ENCODE measurements around the gene DMD. TPM values are rescaled to one million over a fixed set of nuclear protein-coding genes. Genes with fewer than 3 reads are reported as not detected.

Gene DMD
- total RNA-seq, 1 donor from 2014 or later = 22.9 TPM

GRCh38 chrX:31805781-31806180, 1405.6 kb downstream of the DMD start:
- no peaks in the 10 kb centered on the region for H3K4me1 Mint-ChIP-seq
- H3K27me3 Mint-ChIP-seq = no peaks in the 10 kb centered on the region
- ChIA-PET POLR2A (no interaction called here), CTCF (no interaction called here)
- intact Hi-C loops (cut with micrococcal nuclease) = no loop called here
- TF ChIP-seq, protein P1, sequence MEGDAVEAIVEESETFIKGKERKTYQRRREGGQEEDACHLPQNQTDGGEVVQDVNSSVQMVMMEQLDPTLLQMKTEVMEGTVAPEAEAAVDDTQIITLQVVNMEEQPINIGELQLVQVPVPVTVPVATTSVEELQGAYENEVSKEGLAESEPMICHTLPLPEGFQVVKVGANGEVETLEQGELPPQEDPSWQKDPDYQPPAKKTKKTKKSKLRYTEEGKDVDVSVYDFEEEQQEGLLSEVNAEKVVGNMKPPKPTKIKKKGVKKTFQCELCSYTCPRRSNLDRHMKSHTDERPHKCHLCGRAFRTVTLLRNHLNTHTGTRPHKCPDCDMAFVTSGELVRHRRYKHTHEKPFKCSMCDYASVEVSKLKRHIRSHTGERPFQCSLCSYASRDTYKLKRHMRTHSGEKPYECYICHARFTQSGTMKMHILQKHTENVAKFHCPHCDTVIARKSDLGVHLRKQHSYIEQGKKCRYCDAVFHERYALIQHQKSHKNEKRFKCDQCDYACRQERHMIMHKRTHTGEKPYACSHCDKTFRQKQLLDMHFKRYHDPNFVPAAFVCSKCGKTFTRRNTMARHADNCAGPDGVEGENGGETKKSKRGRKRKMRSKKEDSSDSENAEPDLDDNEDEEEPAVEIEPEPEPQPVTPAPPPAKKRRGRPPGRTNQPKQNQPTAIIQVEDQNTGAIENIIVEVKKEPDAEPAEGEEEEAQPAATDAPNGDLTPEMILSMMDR (IDR thresholded peaks at IDR 0.05) = no peak
- no peaks in the 10 kb centered on the region for H3K9me3 Mint-ChIP-seq
- H3K27ac Mint-ChIP-seq = no peak overlapping the region
- no peak for ATAC-seq (ENCODE audit: low read depth)
- no peak overlapping the region for H3K4me3 Mint-ChIP-seq
- H3K36me3 Mint-ChIP-seq (ENCODE audit: low read depth) = no peaks in the 10 kb centered on the region
- no peak for DNase-seq

DNA sequence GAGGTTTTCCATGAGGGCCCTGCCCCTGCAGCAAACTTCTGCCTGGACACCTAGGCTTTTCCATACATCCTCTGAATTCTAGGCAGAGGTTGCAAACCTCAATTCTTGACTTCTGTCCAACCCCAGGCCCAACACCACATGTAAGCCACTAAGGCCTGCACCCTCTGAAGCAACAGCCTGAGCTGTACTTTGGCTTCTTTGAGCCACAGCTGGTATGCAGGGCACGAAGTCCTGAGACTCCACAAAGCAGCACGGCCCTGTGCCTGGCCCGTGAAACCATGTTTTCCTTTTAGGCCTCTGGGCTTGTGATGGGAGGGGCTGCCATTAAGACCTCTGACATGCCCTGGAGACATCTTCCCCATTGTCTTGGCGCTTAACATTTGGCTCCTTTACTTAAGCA, 1411.1 kb downstream of the DMD start:
- TF ChIP-seq, protein P1 (IDR thresholded peaks at IDR 0.05) = no peak
- no peak overlapping the region for H3K4me3 Mint-ChIP-seq
- POLR2A ChIA-PET = no interaction called here
- ATAC-seq (ENCODE audit: low read depth) (no peak), DNase-seq (no peak)
- intact Hi-C loops (cut with micrococcal nuclease) = no loop called here
- no peaks in the 10 kb centered on the region for H3K27me3 Mint-ChIP-seq
- H3K36me3 Mint-ChIP-seq (ENCODE audit: low read depth) = no peaks in the 10 kb centered on the region
- H3K4me1 Mint-ChIP-seq = no peaks in the 10 kb centered on the region
- no peak overlapping the region for H3K27ac Mint-ChIP-seq
- peaks cover 2% of the 10 kb centered on the region for H3K9me3 Mint-ChIP-seq
- CTCF ChIA-PET = no interaction called here

DNA sequence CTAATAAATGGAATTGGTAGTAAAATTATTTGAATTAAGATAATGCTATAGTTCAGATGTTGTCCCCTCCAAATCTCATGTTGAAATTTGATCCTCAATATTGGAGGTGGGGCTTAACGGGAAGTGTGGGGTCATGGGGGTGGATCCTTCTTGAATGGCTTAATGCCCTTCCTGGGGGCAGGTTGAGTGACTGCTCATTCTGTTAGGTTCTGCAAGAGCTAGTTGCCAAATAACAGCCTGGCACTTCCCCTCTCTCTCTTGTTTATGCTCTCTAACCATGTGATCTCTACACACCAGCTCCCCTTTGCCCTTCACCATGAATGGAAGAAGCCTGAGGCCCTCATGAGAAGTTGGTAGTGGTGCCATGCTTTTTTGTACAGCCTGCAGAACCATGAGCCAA, 1414.7 kb downstream of the DMD start:
- no peak overlapping the region for H3K4me3 Mint-ChIP-seq
- H3K27me3 Mint-ChIP-seq = no peaks in the 10 kb centered on the region
- ChIA-PET POLR2A (no interaction called here), CTCF (no interaction called here)
- DNase-seq (no peak), ATAC-seq (ENCODE audit: low read depth) (no peak)
- intact Hi-C loops (cut with micrococcal nuclease) = no loop called here
- peaks cover 2% of the 10 kb centered on the region for H3K9me3 Mint-ChIP-seq
- no peak overlapping the region for H3K27ac Mint-ChIP-seq
- H3K36me3 Mint-ChIP-seq (ENCODE audit: low read depth) = no peaks in the 10 kb centered on the region
- no peaks in the 10 kb centered on the region for H3K4me1 Mint-ChIP-seq
- TF ChIP-seq, protein P1 (IDR thresholded peaks at IDR 0.05) = no peak

GRCh38 chrX:31747411-31747810, 1463.9 kb downstream of the DMD start:
- Mint-ChIP-seq H3K27me3 (no peaks in the 10 kb centered on the region), H3K27ac (no peak overlapping the region), H3K4me1 (no peaks in the 10 kb centered on the region), H3K9me3 (no peaks in the 10 kb centered on the region), H3K4me3 (no peak overlapping the region), H3K36me3 (ENCODE audit: low read depth) (no peaks in the 10 kb centered on the region)
- TF ChIP-seq, protein P1 (IDR thresholded peaks at IDR 0.05) = no peak
- ChIA-PET POLR2A (no interaction called here), CTCF (no interaction called here)
- no peak for ATAC-seq (ENCODE audit: low read depth)
- DNase-seq = no peak
- intact Hi-C loops (cut with micrococcal nuclease) = no loop called here

- Mint-ChIP-seq H3K36me3 (ENCODE audit: low read depth) (no peaks in the 10 kb centered on the region), H3K4me1 (no peaks in the 10 kb centered on the region), H3K27ac (no peak overlapping the region), H3K27me3 (no peaks in the 10 kb centered on the region), H3K9me3 (peaks cover 3% of the 10 kb centered on the region), H3K4me3 (no peak overlapping the region)
- POLR2A ChIA-PET = no interaction called here
- TF ChIP-seq, protein P1 (IDR thresholded peaks at IDR 0.05) = no peak
- intact Hi-C loops (cut with micrococcal nuclease) = no loop called here
- CTCF ChIA-PET = no interaction called here
- ATAC-seq (ENCODE audit: low read depth) (no peak), DNase-seq (no peak)
These were observed 1468.3 kb downstream of the DMD start for GRCh38 chrX:31743004-31743403.
